Neural progenitor cell (in vitro differentiated cells): ENCODE measurements around the gene NHLH2. TPM values are rescaled to one million over a fixed set of nuclear protein-coding genes. Genes with fewer than 3 reads are reported as not detected.

Experiments used
- DNase-seq: peaks from one replicate; pipeline ENCODE4 v3.0.0-alpha.2; 2016; ENCODE audit warnings: low spot score
- H2AFZ ChIP-seq: fragments of 200-600 bp; sonication (generic); replicated peaks from 2 replicates; pipeline ENCODE4 v1.6.1; 2016; ENCODE audit warnings: antibody characterized with exemption
- H3F3A ChIP-seq: fragments of 200-600 bp; sonication (generic); 2 replicates; pipeline ENCODE4 v1.6.1; 2016; ENCODE audit warnings: antibody characterized with exemption, low read depth
- H3K27ac ChIP-seq: fragments of 200-600 bp; sonication (generic); 2 replicates; pipeline ENCODE4 v1.5.1; 2016; ENCODE audit warnings: mild to moderate bottlenecking
- H3K27me3 ChIP-seq: fragments of 200-600 bp; sonication (generic); 2 replicates; pipeline ENCODE4 v1.6.1; 2016; ENCODE audit warnings: mild to moderate bottlenecking, moderate library complexity
- H3K36me3 ChIP-seq: fragments of 200-600 bp; sonication (generic); 2 replicates; pipeline ENCODE4 v1.5.1; 2016
- H3K4me1 ChIP-seq: fragments of 200-600 bp; sonication (generic); 2 replicates; pipeline ENCODE4 v1.6.1; 2016; ENCODE audit warnings: mixed run types
- H3K4me2 ChIP-seq: fragments of 200-600 bp; sonication (generic); 2 replicates; pipeline ENCODE4 v1.6.1; 2016
- H3K4me3 ChIP-seq: fragments of 200-600 bp; sonication (generic); 2 replicates; pipeline ENCODE4 v1.5.1; 2016
- H3K79me2 ChIP-seq: fragments of 200-600 bp; sonication (generic); 2 replicates; pipeline ENCODE4 v1.6.1; 2016; ENCODE audit warnings: low read depth
- H3K9ac ChIP-seq: fragments of 200-600 bp; sonication (generic); 2 replicates; pipeline ENCODE4 v1.6.1; 2016
- H3K9me3 ChIP-seq: fragments of 200-600 bp; sonication (generic); 2 replicates; pipeline ENCODE4 v1.5.1; 2016; ENCODE audit warnings: low read depth
- H4K20me1 ChIP-seq: fragments of 200-600 bp; sonication (generic); 2 replicates; pipeline ENCODE4 v1.6.1; 2016; ENCODE audit warnings: low read depth
- H3K27ac Mint-ChIP-seq: 3 replicates; pipeline ENCODE4 v1.8.0; 2021; ENCODE audit warnings: mixed read lengths
- H3K27me3 Mint-ChIP-seq: 2 replicates; pipeline ENCODE4 v1.8.0; 2022; ENCODE audit warnings: low read depth, mild to moderate bottlenecking, inconsistent platforms, moderate library complexity, mixed read lengths; ENCODE audit not compliant: insufficient read depth
- H3K36me3 Mint-ChIP-seq: 3 replicates; pipeline ENCODE4 v1.8.0; 2021; ENCODE audit warnings: mixed read lengths
- H3K4me1 Mint-ChIP-seq: 3 replicates; pipeline ENCODE4 v1.8.0; 2021; ENCODE audit warnings: mixed read lengths
- H3K4me3 Mint-ChIP-seq: 3 replicates; pipeline ENCODE4 v1.8.0; 2021; ENCODE audit warnings: mild to moderate bottlenecking, moderate library complexity, mixed read lengths
- H3K9me3 Mint-ChIP-seq: 3 replicates; pipeline ENCODE4 v1.8.0; 2020; ENCODE audit warnings: mixed read lengths
- CTCF ChIP-seq: fragments of 200-600 bp; sonication (generic); IDR thresholded peaks from 2 replicates; pipeline ENCODE4 v1.5.1; 2017; ENCODE audit warnings: antibody characterized with exemption, mild to moderate bottlenecking
- EZH2 ChIP-seq: fragments of 200-600 bp; sonication (generic); IDR thresholded peaks from 2 replicates; pipeline ENCODE4 v1.6.1; 2017; ENCODE audit warnings: antibody characterized with exemption, mild to moderate bottlenecking, moderate library complexity
- EZH2phosphoT487 ChIP-seq: fragments of 200-600 bp; sonication (generic); IDR thresholded peaks from 2 replicates; pipeline ENCODE4 v1.6.1; 2017; ENCODE audit warnings: antibody characterized with exemption
- total RNA-seq: library from RNA; depleted of rRNA; stranded (reverse); fragments of >200 nt; gene quantifications from 2 replicates; pipeline ENCODE4 v1.2.3, GENCODE V29; 2015; ENCODE audit warnings: low replicate concordance

NHLH2 gene
- total RNA-seq, 1 donor from 2014 or later: 0.17 TPM

GRCh38 chr1:115865704-115866380 is 24.9 kb upstream of the NHLH2 start:
- Histone ChIP-seq H3K9ac (no peak overlapping the region), H4K20me1 (no peaks in the 10 kb centered on the region), H3K36me3 (no peaks in the 10 kb centered on the region), H3K4me1 (peaks cover 13% of the 10 kb centered on the region), H3K9me3 (no peaks in the 10 kb centered on the region), H3K79me2 (no peaks in the 10 kb centered on the region), H3K27ac (no peak overlapping the region), H3K4me2 (no peak overlapping the region), H3K27me3 (no peaks in the 10 kb centered on the region), H3F3A (no peaks in the 10 kb centered on the region), H3K4me3 (no peak overlapping the region), H2AFZ (no peak overlapping the region)
- no peak for TF ChIP-seq EZH2phosphoT487
- no peak for TF ChIP-seq CTCF
- TF ChIP-seq EZH2: no peak
- Mint-ChIP-seq H3K27ac (no peak overlapping the region), H3K4me3 (no peak overlapping the region), H3K27me3 (peaks cover 5% of the 10 kb centered on the region), H3K9me3 (no peaks in the 10 kb centered on the region), H3K4me1 (no peaks in the 10 kb centered on the region), H3K36me3 (no peaks in the 10 kb centered on the region)
- no peak for DNase-seq

GRCh38 chr1:115862403-115862802 is 21.5 kb upstream of the NHLH2 start:
- TF ChIP-seq EZH2 (no peak), EZH2phosphoT487 (no peak), CTCF (no peak)
- Histone ChIP-seq H3K79me2 (no peaks in the 10 kb centered on the region), H4K20me1 (no peaks in the 10 kb centered on the region), H3K9ac (no peak overlapping the region), H2AFZ (no peak overlapping the region), H3K27me3 (no peaks in the 10 kb centered on the region), H3K4me2 (no peak overlapping the region), H3K4me1 (peaks cover 13% of the 10 kb centered on the region), H3K27ac (no peak overlapping the region), H3K36me3 (no peaks in the 10 kb centered on the region), H3K9me3 (no peaks in the 10 kb centered on the region), H3F3A (no peaks in the 10 kb centered on the region), H3K4me3 (no peak overlapping the region)
- Mint-ChIP-seq H3K27ac (no peak overlapping the region), H3K4me1 (no peaks in the 10 kb centered on the region), H3K4me3 (no peak overlapping the region), H3K9me3 (no peaks in the 10 kb centered on the region), H3K36me3 (no peaks in the 10 kb centered on the region), H3K27me3 (peaks cover 5% of the 10 kb centered on the region)
- DNase-seq: no peak

- Histone ChIP-seq H3F3A (no peaks in the 10 kb centered on the region), H3K4me2 (no peak overlapping the region), H3K27ac (no peak overlapping the region), H3K9me3 (no peaks in the 10 kb centered on the region), H3K79me2 (no peaks in the 10 kb centered on the region), H3K4me3 (no peak overlapping the region), H3K27me3 (no peaks in the 10 kb centered on the region), H3K36me3 (no peaks in the 10 kb centered on the region), H4K20me1 (no peaks in the 10 kb centered on the region), H2AFZ (no peak overlapping the region), H3K9ac (no peak overlapping the region), H3K4me1 (no peaks in the 10 kb centered on the region)
- Mint-ChIP-seq H3K4me3 (no peak overlapping the region), H3K27me3 (no peaks in the 10 kb centered on the region), H3K4me1 (peaks cover 3% of the 10 kb centered on the region), H3K36me3 (no peaks in the 10 kb centered on the region), H3K9me3 (peaks cover 18% of the 10 kb centered on the region), H3K27ac (no peak overlapping the region)
- TF ChIP-seq EZH2phosphoT487 (no peak), CTCF (no peak), EZH2 (no peak)
- no peak for DNase-seq
These were observed 13.1 kb upstream of the NHLH2 start for GRCh38 chr1:115854005-115854404.
